Measurements from ENCODE around the gene ANKRD62.

ANKRD62 gene

GRCh38 chr18:12087471-12088025, 6.1 kb upstream of the ANKRD62 start:
- H3K36me3 ChIP-seq (ENCODE audit: control insufficient read depth in 2 of 2, insufficient read depth in 1 of 2, low read length in 2 of 2): no peaks in the 10 kb centered on the region
- POLR2A ChIA-PET: no interaction called here
- no peaks in the 10 kb centered on the region for H3K9me3 ChIP-seq (ENCODE audit: control insufficient read depth, insufficient read depth, low read depth, low read length)
- no peak overlapping the region for H3K4me3 ChIP-seq (ENCODE audit: low read depth, low read length)
- TF ChIP-seq FEZF1 (tag by site-specific recombination; IDR thresholded peaks at IDR 0.05): no peak
- 0 out of 2 replicates have a peak, but pooled peaks have one; percentile 28 for TF ChIP-seq BCL11B (tag by site-specific recombination; IDR thresholded peaks at IDR 0.05; ENCODE audit: low read depth)
- H3K27ac ChIP-seq (ENCODE audit: extremely low read depth, low read depth, low read length): no peak overlapping the region
- H3K4me1 ChIP-seq (ENCODE audit: control insufficient read depth, insufficient read depth, low read length): no peaks in the 10 kb centered on the region
- CTCF ChIA-PET: no interaction called here

- POLR2A ChIA-PET: no interaction called here
- Histone ChIP-seq H3K9me3 (ENCODE audit: control insufficient read depth, insufficient read depth, low read depth, low read length) (no peaks in the 10 kb centered on the region), H3K27ac (ENCODE audit: extremely low read depth, low read depth, low read length) (no peak overlapping the region), H3K4me3 (ENCODE audit: low read depth, low read length) (no peak overlapping the region), H3K36me3 (ENCODE audit: control insufficient read depth in 2 of 2, insufficient read depth in 1 of 2, low read length in 2 of 2) (no peaks in the 10 kb centered on the region), H3K4me1 (ENCODE audit: control insufficient read depth, insufficient read depth, low read length) (no peaks in the 10 kb centered on the region)
- CTCF ChIA-PET: no interaction called here
- TF ChIP-seq ZNF23 (tag by site-specific recombination; IDR thresholded peaks at IDR 0.05; ENCODE audit: borderline replicate concordance) (no peak), ZNF221 (tag by site-specific recombination; IDR thresholded peaks at IDR 0.05; ENCODE audit: borderline replicate concordance) (no peak), ZNF707 (tag by site-specific recombination; IDR thresholded peaks at IDR 0.05) (no peak), ZNF501 (tag by site-specific recombination; IDR thresholded peaks at IDR 0.05) (no peak), ZNF704 (tag by site-specific recombination; IDR thresholded peaks at IDR 0.05) (no peak), ZNF174 (tag by site-specific recombination; IDR thresholded peaks at IDR 0.05) (no peak), ZNF311 (tag by site-specific recombination; IDR thresholded peaks at IDR 0.05; ENCODE audit: borderline replicate concordance) (no peak), ZFP37 (tag by site-specific recombination; IDR thresholded peaks at IDR 0.05) (no peak), ZNF202 (tag by site-specific recombination; IDR thresholded peaks at IDR 0.05; ENCODE audit: borderline replicate concordance) (no peak), ZNF335 (tag by site-specific recombination; conservative IDR thresholded peaks at IDR 0.05) (no peak), ZNF433 (tag by site-specific recombination; IDR thresholded peaks at IDR 0.05; ENCODE audit: low read depth) (no peak), ZBTB10 (tag by site-specific recombination; IDR thresholded peaks at IDR 0.05) (no peak), PATZ1 (tag by site-specific recombination; IDR thresholded peaks at IDR 0.05) (no peak), ZNF596 (tag by site-specific recombination; IDR thresholded peaks at IDR 0.05) (no peak), ZNF645 (tag by site-specific recombination; IDR thresholded peaks at IDR 0.05) (no peak), ZNF19 (tag by site-specific recombination; IDR thresholded peaks at IDR 0.05; ENCODE audit: low read depth) (no peak), OSR2 (tag by site-specific recombination; IDR thresholded peaks at IDR 0.05) (no peak)
Measured at GRCh38 chr18:12088096-12088495, 5.5 kb upstream of the ANKRD62 start.

Data from HEK293 (cell line).